ENCODE measurements around the gene MSL3. TPM values are rescaled to one million over a fixed set of nuclear protein-coding genes. Genes with fewer than 3 reads are reported as not detected.

The MSL3 gene
- total and polyA plus RNA-seq, 2 of the 13 experiments (the other 11 are each of a cell fraction or from before 2014, with no cell fraction given) = 7.6 to 10.2 TPM

- TF ChIP-seq HMGXB3 (CRISPR knock-in tag; IDR thresholded peaks at IDR 0.05; ENCODE audit: borderline replicate concordance) (no peak), RCOR2 (CRISPR knock-in tag; IDR thresholded peaks at IDR 0.05) (no peak), TBL1XR1 (IDR thresholded peaks at IDR 0.05; ENCODE audit: borderline replicate concordance, low read length, partially characterized antibody) (no peak)
These were observed 12.2 kb upstream of the MSL3 start (continued) for GRCh38 chrX:11745881-11746280.

- H3K27ac ChIP-seq (ENCODE audit: extremely low read length, insufficient read depth, low read length) = no peak overlapping the region
- FAIRE-seq (no peak), ATAC-seq (no peak), DNase-seq (ENCODE audit: low spot score) (no peak)
- in situ Hi-C loops (cut with HindIII; ENCODE audit: extremely low pct_ligation_motif_present, low pct_unique_long_range_greater_than_20kb) (loop anchor here (25.0 kb wide), 1 partner anchor 613 kb away; no protein-coding TSS in a partner anchor), intact Hi-C loops (cut with micrococcal nuclease; ENCODE audit: unreplicated experiment) (no loop called here)
- WGBS (ENCODE audit: low lambda C conversion rate) = 0% methylated on average over 4 of the region's 4 CpGs
- peaks cover 4% of the 10 kb centered on the region for H3K4me1 ChIP-seq (ENCODE audit: insufficient read depth, low read length)
- H3K4me2 ChIP-seq (ENCODE audit: low read depth, low read length) = no peak overlapping the region
- BruUV-seq (replicated peaks) = no TSS peak
- H4K20me1 ChIP-seq (ENCODE audit: insufficient read depth, low read length) = no peaks in the 10 kb centered on the region
- no peaks in the 10 kb centered on the region for H3K9me3 ChIP-seq (ENCODE audit: low read length)
- peaks cover 2 to 12% of the 10 kb centered on the region in 2 experiments; a peak in 3 of 5 replicates for H3K27me3 ChIP-seq (ENCODE audit: control insufficient read depth in 1 of 2, insufficient read depth in 2 of 2, low read length in 2 of 2)
- H3K4me3 ChIP-seq (replicated peaks in 1 of 3; ENCODE audit: insufficient read depth in 1 of 3, low read depth in 2 of 3, low read length in 3 of 3) = no peak overlapping the region
- no peak overlapping the region for H3K9ac ChIP-seq (ENCODE audit: insufficient read depth, low read depth, low read length)
- ChIA-PET CTCF (ENCODE audit: low intra/inter-chr PET ratio, low total read pairs) (no interaction called here), POLR2A (no interaction called here)
- TF ChIP-seq ZBTB26 (CRISPR knock-in tag; IDR thresholded peaks at IDR 0.05; ENCODE audit: borderline replicate concordance) (no peak), ZNF362 (CRISPR knock-in tag; IDR thresholded peaks at IDR 0.05; ENCODE audit: borderline replicate concordance) (no peak), JUNB (CRISPR knock-in tag; IDR thresholded peaks at IDR 0.05; ENCODE audit: borderline replicate concordance) (no peak), SOX13 (IDR thresholded peaks at IDR 0.05) (no peak), SOX13 (CRISPR knock-in tag; conservative IDR thresholded peaks at IDR 0.05 in 1 of 2, IDR thresholded peaks at IDR 0.05 in 1 of 2) (no peak), SRF (IDR thresholded peaks at IDR 0.05; ENCODE audit: low read depth, low read length) (no peak), ZNF615 (CRISPR knock-in tag; IDR thresholded peaks at IDR 0.05; ENCODE audit: borderline replicate concordance) (no peak), ZNF414 (CRISPR knock-in tag; IDR thresholded peaks at IDR 0.05) (no peak), ZNF720 (CRISPR knock-in tag; IDR thresholded peaks at IDR 0.05) (no peak)
- no peaks in the 10 kb centered on the region for H3K36me3 ChIP-seq (replicated peaks in 1 of 2; ENCODE audit: control insufficient read depth in 1 of 2, insufficient read depth in 2 of 2, low read length in 2 of 2)
- no peak overlapping the region for H2AFZ ChIP-seq (ENCODE audit: low read length)
- H3K79me2 ChIP-seq (ENCODE audit: insufficient read depth, low read length) = no peaks in the 10 kb centered on the region
These were observed 8.0 kb upstream of the MSL3 start for GRCh38 chrX:11750046-11750445.
